MCF 10A (cell line): ENCODE measurements around the gene PRRT1. TPM values are rescaled to one million over a fixed set of nuclear protein-coding genes. Genes with fewer than 3 reads are reported as not detected.

Experiments
- BruUV-seq: library from RNA; stranded (reverse); fragments of 400-500 nt; replicated peaks from 2 replicates; lab custom pipeline; 2021; lab: Mats Ljungman, UMichigan
- CTCF ChIA-PET: fragments of 300-600 bp; sonication (Branson Sonifier 250); formaldehyde crosslinking; extraction: SDS; loops from one replicate; lab custom pipeline; 2021; ENCODE audit warnings: antibody characterized with exemption, inconsistent platforms; lab: Yijun Ruan, JAX
- POLR2A ChIA-PET: fragments of 300-600, 350-650 bp; sonication (Branson Sonifier 250); formaldehyde crosslinking; extraction: SDS; loops from one replicate; lab custom pipeline; 2020; ENCODE audit warnings: antibody characterized with exemption, inconsistent platforms; lab: Yijun Ruan, JAX
- DNase-seq: peaks from one replicate; pipeline ENCODE4 v3.0.0-alpha.2; 2018; ENCODE audit not compliant: unreplicated experiment
- H3K27ac Mint-ChIP-seq: one replicate; pipeline ENCODE4 v1.8.0; 2022; ENCODE audit warnings: mild to moderate bottlenecking, low read depth, mixed read lengths; ENCODE audit not compliant: unreplicated experiment
- H3K27me3 Mint-ChIP-seq: one replicate; pipeline ENCODE4 v1.8.0; 2022; ENCODE audit warnings: mixed read lengths; ENCODE audit not compliant: insufficient read depth, unreplicated experiment
- H3K36me3 Mint-ChIP-seq: one replicate; pipeline ENCODE4 v1.8.0; 2022; ENCODE audit warnings: mild to moderate bottlenecking, moderate library complexity, mixed read lengths; ENCODE audit not compliant: insufficient read depth, unreplicated experiment
- H3K4me1 Mint-ChIP-seq: one replicate; pipeline ENCODE4 v1.8.0; 2022; ENCODE audit warnings: mixed read lengths; ENCODE audit not compliant: insufficient read depth, unreplicated experiment
- H3K4me3 Mint-ChIP-seq: one replicate; pipeline ENCODE4 v1.8.0; 2022; ENCODE audit warnings: mild to moderate bottlenecking, moderate library complexity, mixed read lengths; ENCODE audit not compliant: unreplicated experiment
- H3K9me3 Mint-ChIP-seq: one replicate; pipeline ENCODE4 v1.8.0; 2022; ENCODE audit warnings: mixed read lengths; ENCODE audit not compliant: unreplicated experiment
- intact Hi-C: fragments of 100-400 bp; cut with micrococcal nuclease; formaldehyde crosslinking; loops from 2 replicates; pipeline ENCODE4 v1.14.1; 2022
- total RNA-seq: library from RNA; stranded (reverse); gene quantifications from 2 replicates; pipeline ENCODE4 v1.2.3, GENCODE V29; 2022
- TF ChIP-seq, protein P1 (sequence below): fragments of 200-600 bp; IDR thresholded peaks from one replicate; pipeline ENCODE4 v1.8.0; 2022; ENCODE audit warnings: antibody characterized with exemption, mild to moderate bottlenecking; ENCODE audit not compliant: unreplicated experiment

The PRRT1 gene
- total RNA-seq, 1 experiment from 2014 or later = 0.19 TPM

- Mint-ChIP-seq H3K27ac (peak overlapping the region; percentile 96), H3K27me3 (no peaks in the 10 kb centered on the region), H3K4me3 (peak overlapping the region; percentile 99), H3K36me3 (peaks cover 48% of the 10 kb centered on the region), H3K4me1 (peaks cover 26% of the 10 kb centered on the region), H3K9me3 (no peaks in the 10 kb centered on the region)
- intact Hi-C loops = no loop called here
- DNase-seq = no peak
- TF ChIP-seq, protein P1, sequence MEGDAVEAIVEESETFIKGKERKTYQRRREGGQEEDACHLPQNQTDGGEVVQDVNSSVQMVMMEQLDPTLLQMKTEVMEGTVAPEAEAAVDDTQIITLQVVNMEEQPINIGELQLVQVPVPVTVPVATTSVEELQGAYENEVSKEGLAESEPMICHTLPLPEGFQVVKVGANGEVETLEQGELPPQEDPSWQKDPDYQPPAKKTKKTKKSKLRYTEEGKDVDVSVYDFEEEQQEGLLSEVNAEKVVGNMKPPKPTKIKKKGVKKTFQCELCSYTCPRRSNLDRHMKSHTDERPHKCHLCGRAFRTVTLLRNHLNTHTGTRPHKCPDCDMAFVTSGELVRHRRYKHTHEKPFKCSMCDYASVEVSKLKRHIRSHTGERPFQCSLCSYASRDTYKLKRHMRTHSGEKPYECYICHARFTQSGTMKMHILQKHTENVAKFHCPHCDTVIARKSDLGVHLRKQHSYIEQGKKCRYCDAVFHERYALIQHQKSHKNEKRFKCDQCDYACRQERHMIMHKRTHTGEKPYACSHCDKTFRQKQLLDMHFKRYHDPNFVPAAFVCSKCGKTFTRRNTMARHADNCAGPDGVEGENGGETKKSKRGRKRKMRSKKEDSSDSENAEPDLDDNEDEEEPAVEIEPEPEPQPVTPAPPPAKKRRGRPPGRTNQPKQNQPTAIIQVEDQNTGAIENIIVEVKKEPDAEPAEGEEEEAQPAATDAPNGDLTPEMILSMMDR = no peak
- BruUV-seq = no TSS peak
- POLR2A ChIA-PET = interaction anchor here (0.5 to 5.1 kb wide), 13 partner anchors 10 to 666 kb away, joined by 3 to 100 read pairs (median 6); partner anchors contain the start of genes AGPAT1, BAG6, DXO and PBX2
- CTCF ChIA-PET = interaction anchor here (0.6 to 2.0 kb wide), 4 partner anchors 9 to 165 kb away, joined by 4 to 9 read pairs (median 6); no protein-coding TSS in a partner anchor
Measured at GRCh38 chr6:32127409-32127716, 24.4 kb downstream of the PRRT1 start.

- H3K27ac Mint-ChIP-seq = peak overlapping the region; percentile 96
- TF ChIP-seq, protein P1 = no peak
Measured at GRCh38 chr6:32126880-32127279, 24.9 kb downstream of the PRRT1 start.

GRCh38 chr6:32123681-32124080 lies 28.1 kb downstream of the PRRT1 start:
- Mint-ChIP-seq H3K27me3 (no peaks in the 10 kb centered on the region), H3K27ac (peak overlapping the region; percentile 1), H3K36me3 (peaks cover 78% of the 10 kb centered on the region), H3K4me3 (no peak overlapping the region), H3K9me3 (no peaks in the 10 kb centered on the region), H3K4me1 (peaks cover 31% of the 10 kb centered on the region)
- POLR2A ChIA-PET = no interaction called here
- TF ChIP-seq, protein P1 = no peak
- DNase-seq = no peak
- no TSS peak for BruUV-seq
- CTCF ChIA-PET = interaction anchor here (0.6 kb wide), 1 partner anchor 453 kb away, joined by 3 read pairs; no protein-coding TSS in a partner anchor
- intact Hi-C loops = no loop called here

More at GRCh38 chr6:32126880-32127279, 24.9 kb downstream of the PRRT1 start:
- ChIA-PET CTCF (interaction anchor here (0.6 to 2.0 kb wide), 4 partner anchors 8 to 165 kb away, joined by 4 to 9 read pairs (median 6); no protein-coding TSS in a partner anchor), POLR2A (interaction anchor here (0.9 to 5.1 kb wide), 5 partner anchors 9 to 156 kb away, joined by 6 to 100 read pairs (median 23); partner anchors contain the start of genes AGPAT1, DXO and RNF5)
- intact Hi-C loops = no loop called here
- peaks cover 26% of the 10 kb centered on the region for H3K4me1 Mint-ChIP-seq
- BruUV-seq = no TSS peak
- peak overlapping the region; percentile 99 for H3K4me3 Mint-ChIP-seq
- DNase-seq = no peak
- H3K27me3 Mint-ChIP-seq = no peaks in the 10 kb centered on the region
- peaks cover 53% of the 10 kb centered on the region for H3K36me3 Mint-ChIP-seq
- no peaks in the 10 kb centered on the region for H3K9me3 Mint-ChIP-seq

GRCh38 chr6:32120573-32121059 lies 31.1 kb downstream of the PRRT1 start:
- BruUV-seq = no TSS peak
- ChIA-PET POLR2A (no interaction called here), CTCF (interaction anchor here (0.6 to 0.7 kb wide), 2 partner anchors 20 to 36 kb away, joined by 4 to 6 read pairs; no protein-coding TSS in a partner anchor)
- no peaks in the 10 kb centered on the region for H3K27me3 Mint-ChIP-seq
- peaks cover 87% of the 10 kb centered on the region for H3K36me3 Mint-ChIP-seq
- DNase-seq = no peak
- no peak overlapping the region for H3K4me3 Mint-ChIP-seq
- H3K27ac Mint-ChIP-seq = no peak overlapping the region
- TF ChIP-seq, protein P1 = no peak
- peaks cover 18% of the 10 kb centered on the region for H3K4me1 Mint-ChIP-seq
- intact Hi-C loops = no loop called here
- no peaks in the 10 kb centered on the region for H3K9me3 Mint-ChIP-seq
